ENCODE data around the gene TRPV3.

DNA sequence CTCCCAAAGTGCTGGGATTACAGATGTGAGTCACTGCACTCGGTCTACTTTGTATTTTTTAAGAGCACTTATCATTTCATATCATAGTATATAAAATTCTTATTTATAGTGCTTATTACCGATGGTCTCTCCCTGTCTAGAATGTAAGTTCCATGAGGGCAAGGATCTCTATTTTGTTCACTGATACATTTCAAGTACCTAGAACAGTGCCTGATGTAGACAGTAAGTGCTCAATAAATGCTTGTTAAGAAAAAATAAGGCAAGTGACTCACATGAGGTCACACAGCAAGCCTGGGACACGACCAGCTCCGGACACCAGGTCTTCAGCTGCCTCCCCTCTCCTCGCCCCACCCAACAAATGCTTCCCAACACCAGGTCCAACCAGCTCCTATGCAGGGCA is 23.9 kb downstream of the TRPV3 start:
- TF ChIP-seq, protein P1, sequence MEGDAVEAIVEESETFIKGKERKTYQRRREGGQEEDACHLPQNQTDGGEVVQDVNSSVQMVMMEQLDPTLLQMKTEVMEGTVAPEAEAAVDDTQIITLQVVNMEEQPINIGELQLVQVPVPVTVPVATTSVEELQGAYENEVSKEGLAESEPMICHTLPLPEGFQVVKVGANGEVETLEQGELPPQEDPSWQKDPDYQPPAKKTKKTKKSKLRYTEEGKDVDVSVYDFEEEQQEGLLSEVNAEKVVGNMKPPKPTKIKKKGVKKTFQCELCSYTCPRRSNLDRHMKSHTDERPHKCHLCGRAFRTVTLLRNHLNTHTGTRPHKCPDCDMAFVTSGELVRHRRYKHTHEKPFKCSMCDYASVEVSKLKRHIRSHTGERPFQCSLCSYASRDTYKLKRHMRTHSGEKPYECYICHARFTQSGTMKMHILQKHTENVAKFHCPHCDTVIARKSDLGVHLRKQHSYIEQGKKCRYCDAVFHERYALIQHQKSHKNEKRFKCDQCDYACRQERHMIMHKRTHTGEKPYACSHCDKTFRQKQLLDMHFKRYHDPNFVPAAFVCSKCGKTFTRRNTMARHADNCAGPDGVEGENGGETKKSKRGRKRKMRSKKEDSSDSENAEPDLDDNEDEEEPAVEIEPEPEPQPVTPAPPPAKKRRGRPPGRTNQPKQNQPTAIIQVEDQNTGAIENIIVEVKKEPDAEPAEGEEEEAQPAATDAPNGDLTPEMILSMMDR (IDR thresholded peaks at IDR 0.05 in 8 of 11, conservative IDR thresholded peaks at IDR 0.05 in 3 of 11): no peak
- TF ChIP-seq POLR2A (IDR thresholded peaks at IDR 0.05) (no peak), POLR2AphosphoS5 (IDR thresholded peaks at IDR 0.05) (no peak)
